Measurements from ENCODE around the gene TSTD2.

Gene TSTD2

DNA sequence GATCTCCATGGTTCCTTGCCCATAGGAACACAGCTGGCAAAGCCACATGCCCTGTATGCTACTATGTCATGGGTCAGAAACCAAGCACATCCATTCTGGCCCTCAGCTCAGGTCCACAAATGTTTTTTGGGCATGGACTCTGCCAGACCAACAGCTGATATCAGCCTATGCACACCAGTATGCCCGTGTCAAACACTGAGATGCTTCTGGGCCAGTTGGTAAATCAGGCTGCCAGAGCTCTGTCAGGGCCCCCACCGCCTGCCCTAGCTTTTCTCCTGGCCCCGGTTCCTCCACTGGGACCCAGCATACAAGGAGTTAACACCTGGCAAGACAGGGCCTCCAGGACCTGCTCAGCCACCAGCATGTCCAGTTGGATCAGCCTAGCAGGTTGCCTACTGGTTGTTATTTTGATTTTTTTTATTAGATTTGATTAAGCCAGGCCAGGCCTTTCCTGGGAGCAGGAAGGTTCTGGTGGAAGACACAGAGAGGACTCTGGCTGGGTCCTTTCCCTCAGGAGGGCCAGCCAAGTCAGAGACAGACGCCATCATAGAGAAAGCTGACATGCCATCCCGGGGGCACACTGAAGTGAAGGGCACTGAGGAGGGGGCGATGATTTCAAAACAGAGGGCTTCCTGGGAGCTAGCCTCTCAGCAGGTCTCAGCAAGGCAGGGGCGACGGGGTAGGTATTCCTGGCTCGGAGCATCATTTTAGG lies 65.8 kb downstream of the TSTD2 start:
- in situ Hi-C loops (cut with HindIII; ENCODE audit: low sequenced_read_pairs), result no loop called here

DNA sequence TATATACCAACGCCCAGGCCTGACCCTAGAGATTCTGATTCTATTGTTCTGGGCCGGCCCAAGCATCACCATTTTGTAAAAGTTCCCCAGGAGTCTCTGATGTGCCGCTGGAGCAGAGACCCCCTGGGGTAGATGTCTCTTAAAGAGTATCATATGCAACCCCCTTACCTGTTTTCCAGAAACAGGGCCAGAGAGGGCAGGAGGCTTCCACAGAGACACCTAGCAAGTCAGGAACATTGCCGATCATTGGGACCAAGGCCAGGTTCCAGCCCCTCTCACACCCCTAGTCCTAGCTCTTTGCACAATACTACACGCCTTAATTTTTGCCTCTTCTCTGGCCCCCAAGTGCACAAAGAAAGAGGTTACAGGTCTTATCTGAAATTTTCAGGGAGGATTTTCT lies 67.9 kb downstream of the TSTD2 start:
- in situ Hi-C loops (cut with HindIII; ENCODE audit: low sequenced_read_pairs), result no loop called here

DNA sequence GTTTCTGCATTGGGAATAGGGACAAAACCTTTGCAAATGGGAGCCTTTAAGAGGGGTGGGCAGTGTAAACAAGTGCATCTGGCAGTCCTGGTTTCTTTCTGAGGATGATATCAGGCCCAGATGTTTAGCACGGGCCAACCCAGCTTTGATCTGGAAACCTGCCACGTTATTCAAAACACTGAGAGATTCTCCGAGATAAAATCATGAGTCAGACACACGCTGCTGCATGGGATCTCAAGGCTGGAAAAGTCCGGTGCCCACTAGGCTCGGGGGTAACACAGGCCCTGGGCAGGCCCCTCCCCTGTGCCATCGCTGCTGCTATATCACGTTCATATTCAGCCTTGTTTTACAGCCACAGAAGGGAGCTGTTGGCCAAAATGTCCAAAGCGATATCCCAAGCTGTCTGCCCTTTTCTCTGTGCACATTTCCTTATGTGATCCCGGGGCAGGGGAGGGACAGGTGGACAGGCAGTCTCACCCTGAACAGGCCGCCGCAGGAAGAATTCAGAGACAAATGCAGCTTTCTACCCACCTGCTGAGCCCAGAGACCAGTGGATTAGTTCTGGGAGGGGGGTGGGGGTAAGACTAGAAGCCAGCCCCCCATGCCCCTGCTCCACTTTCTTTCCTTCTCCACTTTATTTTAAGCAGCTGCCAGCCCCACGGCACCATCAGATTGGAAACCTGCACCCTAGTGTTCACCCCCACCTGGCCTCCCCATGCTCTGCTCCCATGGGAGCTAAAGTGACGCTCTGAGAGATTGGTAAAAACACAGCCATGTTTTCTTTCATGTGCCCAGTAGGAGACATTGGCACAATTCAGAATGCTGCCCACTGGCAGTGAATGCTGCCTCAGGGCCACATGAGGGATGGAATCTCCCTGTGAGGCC lies 68.6 kb downstream of the TSTD2 start:
- in situ Hi-C loops (cut with HindIII; ENCODE audit: low sequenced_read_pairs), result no loop called here

DNA sequence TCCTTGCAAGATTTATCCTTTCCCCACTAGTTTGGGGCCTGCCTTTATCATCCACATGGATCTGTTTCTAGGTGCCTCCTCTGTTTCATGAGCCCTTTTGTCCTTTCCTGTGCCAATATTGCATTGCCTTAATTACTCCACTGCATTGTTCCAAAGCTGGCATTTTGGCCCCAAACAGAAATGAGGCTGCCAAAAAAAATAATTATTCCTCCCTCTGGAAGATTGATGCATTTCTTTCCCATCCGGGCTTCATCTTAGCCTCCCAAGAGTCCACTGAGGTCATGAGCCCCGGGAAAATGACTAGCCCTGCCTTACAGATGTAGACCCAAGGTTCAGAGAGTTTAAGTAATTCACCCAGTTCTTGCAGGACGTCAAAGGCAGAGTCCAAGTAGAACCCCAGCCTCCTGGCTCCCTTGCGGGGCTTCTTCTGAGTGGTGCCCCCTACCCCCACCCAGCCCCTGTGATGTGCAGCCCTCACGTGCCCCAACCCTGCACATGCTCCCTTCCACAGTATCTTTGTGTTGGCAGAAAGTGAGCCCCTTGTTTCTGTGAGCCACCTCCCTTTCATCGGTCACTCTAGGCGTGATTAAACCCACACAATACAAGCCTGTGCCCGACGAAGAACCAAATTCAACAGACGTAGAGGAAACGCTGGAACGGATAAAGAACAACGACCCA lies 69.6 kb downstream of the TSTD2 start:
- in situ Hi-C loops (cut with HindIII; ENCODE audit: low sequenced_read_pairs), result no loop called here

DNA sequence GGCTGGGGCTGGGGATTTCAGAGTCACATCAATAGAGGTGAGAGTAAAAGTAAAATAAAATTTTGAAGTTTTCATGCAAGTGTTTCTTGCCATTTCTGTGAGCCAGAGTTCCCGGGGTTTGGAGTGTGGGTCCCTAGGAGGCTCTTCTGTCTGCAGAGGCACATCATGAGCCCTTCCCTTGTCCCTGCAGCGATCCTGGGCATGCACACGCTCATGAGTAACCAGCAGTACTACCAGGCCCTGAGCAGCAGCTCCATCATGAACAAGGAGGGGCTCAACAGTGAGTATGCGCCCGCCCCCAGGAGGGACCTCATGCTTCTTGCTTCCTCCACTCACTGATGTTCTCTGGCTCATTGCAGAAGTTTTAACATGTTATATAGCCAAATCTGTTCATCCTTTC lies 70.6 kb downstream of the TSTD2 start:
- in situ Hi-C loops (cut with HindIII; ENCODE audit: low sequenced_read_pairs), result no loop called here

DNA sequence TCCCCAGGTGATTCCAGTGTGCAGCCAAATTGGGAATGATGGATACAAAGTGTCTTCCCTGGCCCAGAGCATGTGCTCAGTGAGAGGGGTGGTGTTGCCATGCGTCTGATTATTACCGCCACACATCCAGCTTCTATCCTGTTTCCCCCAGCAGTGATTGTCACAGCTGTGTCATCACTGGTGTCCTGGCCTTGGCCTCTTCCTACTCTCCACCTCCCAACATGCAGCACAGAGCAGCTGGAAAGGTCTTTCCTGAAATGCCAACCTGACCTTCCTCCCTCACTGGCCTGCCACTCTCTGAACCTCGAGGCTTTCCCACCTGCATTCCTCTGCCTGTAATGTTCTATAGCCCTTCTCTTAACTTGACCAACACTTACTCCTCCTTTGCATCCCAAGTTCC lies 71.7 kb downstream of the TSTD2 start:
- in situ Hi-C loops (cut with HindIII; ENCODE audit: low sequenced_read_pairs), result no loop called here

DNA sequence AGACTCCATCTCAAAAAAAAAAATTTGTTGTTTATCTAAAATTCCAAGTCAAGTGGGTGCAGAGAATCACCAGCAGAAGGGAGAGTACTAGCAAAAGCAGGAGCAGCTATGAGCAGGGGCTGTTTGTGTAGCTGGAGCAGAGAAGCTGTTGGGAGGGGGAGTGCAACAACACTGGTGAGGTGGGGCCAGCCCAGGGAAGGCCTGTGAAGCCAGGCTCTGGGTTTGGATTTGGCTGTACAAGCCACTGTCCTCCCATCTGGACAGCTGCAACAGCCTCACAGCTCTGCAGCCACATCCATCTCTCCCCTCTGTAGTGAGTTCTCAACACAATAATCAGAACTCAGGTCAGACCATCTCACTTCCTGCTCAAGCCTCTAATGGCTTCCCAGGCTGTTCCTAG lies 72.3 kb downstream of the TSTD2 start:
- in situ Hi-C loops (cut with HindIII; ENCODE audit: low sequenced_read_pairs), result no loop called here

DNA sequence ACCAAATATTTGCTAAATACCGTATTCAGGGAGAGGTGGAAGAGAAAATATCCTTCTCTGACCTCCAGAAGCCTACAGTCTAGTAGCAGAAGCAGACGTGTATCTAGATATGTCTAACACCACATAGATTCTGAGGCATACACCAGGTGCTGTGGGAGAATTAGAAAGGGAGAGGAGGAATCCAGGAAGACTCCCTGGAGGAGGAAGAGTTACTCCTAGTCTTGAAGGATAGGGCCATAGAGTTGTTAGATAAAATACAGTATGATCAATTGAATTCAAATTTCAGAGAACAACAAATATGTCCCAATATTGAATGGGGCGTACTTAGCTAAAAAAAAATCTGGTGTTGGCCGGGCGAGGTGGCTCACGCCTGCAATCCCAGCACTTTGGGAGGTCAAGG lies 73.0 kb downstream of the TSTD2 start:
- in situ Hi-C loops (cut with HindIII; ENCODE audit: low sequenced_read_pairs), result no loop called here

DNA sequence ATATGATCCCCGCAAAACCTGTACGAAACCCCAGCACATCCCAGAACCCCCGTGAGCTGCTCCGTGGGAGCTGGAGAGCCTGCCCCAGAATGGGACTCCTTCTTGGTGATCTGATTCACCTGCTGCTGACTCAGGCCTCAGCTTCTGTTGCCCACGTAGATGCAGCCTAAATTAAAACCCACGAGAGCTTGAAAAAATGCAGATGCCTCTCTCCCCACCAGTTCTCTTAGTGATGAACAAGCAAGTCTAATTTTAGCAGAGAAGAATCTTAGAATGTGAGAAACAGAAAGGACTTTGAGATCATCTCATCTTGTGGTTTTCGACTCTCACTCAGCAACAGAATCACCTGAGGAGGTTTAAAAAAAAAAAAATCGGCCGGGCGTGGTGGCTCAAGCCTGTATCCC lies 74.1 kb downstream of the TSTD2 start:
- in situ Hi-C loops (cut with HindIII; ENCODE audit: low sequenced_read_pairs), result no loop called here

DNA sequence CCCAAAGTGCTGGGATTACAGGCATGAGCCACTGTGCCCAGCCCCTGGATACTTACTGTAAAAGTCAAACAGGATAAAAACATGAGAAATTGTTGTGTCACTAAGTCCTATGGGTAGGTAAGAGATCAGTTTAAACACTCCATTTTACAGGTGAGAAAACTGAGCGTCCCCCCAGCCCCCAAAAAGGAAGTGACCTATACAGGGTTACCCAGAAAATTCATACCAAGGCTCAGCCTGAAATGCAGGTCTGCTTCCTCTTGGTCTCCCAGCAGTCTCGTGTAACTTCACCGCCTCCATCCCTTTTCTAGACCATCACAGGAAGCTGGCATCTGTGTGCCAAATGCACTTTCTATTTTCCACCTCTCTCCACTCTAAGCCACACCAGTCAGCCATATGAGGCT lies 74.5 kb downstream of the TSTD2 start:
- in situ Hi-C loops (cut with HindIII; ENCODE audit: low sequenced_read_pairs), result no loop called here

DNA sequence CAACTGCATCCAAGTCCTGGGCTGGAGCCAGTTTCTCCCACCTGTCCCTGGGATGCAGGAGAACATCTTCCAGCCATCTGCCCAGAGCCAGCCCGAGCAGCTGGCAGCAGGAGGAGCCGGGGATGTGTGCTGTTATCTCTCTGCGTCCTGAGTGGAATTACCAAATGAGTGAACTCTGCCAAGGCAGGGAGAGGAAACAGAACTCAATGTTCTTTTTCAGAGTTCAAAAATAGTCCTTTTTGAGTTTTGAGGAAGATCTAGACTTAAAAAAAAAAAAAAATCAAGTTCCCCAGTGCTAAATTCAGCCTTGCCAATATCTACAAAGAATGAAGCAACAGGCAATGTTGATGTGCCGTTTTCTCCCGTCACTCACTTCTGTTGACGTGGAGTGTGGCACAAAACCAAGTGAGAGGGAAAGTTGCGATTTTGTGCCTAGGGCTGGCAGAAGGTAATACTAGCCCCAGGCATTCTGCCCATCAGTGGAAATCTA lies 75.5 kb downstream of the TSTD2 start:
- in situ Hi-C loops (cut with HindIII; ENCODE audit: low sequenced_read_pairs), result no loop called here

DNA sequence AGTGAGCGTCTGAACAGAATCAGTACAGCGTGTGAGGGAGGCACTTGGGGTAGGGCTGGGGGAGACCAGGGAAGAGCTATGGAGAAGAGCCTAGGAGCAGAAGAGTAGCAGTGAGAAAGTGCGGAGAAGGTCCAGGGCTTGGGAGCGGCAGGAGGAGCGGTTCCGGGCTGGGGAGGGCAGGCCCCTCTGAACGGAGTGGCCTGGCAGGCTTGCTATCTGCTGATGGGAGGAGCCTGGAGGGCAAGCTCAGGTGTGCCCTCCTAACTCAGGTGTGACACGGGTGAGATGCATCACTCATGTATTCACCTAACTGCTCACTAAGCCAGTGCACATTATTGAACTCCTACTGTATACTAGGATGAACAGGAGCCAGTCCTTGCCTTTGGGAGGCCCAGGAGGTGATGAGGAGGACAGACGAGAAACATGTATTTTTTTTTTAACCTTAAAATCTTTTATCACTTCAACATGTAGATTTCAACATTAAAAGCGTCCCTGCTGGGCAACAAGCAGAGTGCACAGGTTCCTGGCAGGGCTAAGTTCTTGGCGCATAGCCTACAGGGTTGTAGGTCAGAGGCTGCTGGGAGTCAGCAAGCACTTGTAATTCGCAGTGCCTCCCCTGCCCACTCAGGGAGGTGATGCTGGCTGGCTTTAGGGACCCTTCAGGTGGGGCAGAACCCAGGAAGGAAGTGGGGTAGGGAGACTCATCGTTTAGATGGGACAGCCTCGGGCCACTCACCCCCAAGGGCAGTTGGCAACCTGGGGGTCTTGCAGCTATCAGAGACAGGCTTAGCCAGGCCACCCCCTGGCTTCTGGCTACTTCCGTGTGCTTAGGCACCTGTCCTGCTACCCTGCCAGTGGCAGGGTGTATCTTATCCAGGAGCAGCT lies 76.2 kb downstream of the TSTD2 start:
- in situ Hi-C loops (cut with HindIII; ENCODE audit: low sequenced_read_pairs), result no loop called here

DNA sequence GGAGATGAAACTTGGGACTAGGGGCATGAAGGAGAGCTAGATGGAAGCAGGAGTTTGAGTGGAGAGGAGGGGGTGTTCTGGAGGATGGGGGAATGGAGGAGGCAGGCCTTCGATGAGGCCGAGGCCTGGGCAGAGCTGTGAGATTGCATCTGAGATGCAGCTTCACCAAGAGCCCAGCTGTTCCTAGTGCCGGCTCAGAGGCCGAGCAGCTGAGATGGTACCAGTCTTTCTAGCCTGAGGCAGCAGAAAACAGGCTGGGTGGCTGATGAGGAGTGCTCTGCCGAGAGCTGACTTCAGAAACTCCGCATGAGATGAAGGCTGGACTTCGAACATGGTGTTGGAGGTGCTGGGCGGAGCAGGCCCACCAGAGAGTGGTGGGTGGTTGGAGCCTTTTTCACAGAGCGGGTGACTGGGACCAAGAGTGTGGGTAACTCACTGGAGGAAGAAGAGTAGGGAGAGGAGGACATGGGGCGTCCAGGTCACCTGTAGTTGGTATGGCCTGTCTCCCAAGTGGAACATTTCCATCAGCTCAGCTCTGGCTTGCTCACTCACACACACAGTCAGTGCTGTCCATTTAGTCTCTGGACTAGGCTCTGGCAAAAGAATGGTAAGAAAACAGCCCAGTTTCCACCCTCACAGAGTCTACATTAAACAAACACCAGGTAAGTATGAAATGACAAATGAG lies 77.0 kb downstream of the TSTD2 start:
- in situ Hi-C loops (cut with HindIII; ENCODE audit: low sequenced_read_pairs), result no loop called here

DNA sequence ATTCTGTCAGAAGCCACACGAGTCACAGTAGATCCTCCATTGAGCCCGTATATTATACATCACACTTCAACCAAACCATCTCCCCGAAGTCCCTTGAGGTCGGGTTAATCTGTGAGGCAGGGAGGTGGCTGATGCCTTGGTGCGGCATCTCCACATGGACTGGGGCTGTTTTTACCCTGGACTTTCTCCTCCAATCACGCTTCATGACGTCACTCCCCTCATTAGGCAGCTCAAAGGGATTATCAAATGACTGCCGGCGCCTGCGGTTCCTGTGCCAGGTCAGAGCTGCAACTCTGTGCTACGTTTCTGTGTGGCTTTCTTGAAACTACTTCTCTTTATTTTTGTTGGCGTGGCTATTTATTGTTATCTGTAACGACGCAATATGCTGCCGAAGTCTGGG lies 78.0 kb downstream of the TSTD2 start:
- in situ Hi-C loops (cut with HindIII; ENCODE audit: low sequenced_read_pairs), result no loop called here

DNA sequence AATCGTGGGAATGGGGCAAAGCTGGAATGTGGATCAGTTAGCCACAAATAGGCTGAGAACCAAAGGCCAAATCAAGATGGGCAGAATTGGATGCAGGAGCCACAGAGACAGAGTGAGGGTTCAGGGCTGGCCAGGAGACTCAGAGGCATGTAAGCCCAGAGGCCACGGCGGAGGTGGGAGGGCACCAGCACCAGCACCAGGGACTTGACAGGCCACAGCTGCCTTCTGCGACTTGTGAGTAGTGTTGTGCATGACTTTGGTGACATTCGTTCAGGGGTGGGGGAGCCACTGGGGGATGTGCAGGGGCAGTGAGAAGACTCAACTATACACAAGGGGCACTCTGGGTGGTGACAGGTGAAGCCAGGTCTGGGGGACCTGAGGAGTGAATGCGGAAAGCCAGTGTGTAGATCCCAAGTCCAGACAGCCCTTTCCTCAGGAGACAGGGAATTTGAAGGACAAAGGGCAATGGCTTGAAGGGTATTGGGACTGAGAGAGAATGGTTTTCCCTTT lies 78.5 kb downstream of the TSTD2 start:
- in situ Hi-C loops (cut with HindIII; ENCODE audit: low sequenced_read_pairs), result no loop called here

DNA sequence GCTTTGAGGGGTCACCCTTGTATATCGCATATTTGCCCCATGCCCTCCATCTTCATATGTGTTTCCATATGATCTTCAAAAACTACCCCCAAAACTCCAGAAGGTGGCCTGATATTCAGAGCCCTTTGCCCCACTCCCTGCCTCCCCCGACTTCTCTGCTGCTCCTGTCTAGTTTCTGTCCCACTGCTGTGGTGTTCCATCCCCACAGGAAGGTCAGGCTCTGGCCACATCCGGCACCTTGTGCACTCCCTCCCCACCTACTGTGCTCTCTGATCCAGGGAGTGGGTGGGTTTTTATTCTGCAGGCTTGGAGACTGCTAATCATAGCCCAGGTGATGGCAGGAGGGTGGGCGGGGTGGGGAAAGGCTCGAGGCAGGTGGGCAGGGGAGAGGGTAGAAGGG lies 79.3 kb downstream of the TSTD2 start:
- in situ Hi-C loops (cut with HindIII; ENCODE audit: low sequenced_read_pairs), result no loop called here

DNA sequence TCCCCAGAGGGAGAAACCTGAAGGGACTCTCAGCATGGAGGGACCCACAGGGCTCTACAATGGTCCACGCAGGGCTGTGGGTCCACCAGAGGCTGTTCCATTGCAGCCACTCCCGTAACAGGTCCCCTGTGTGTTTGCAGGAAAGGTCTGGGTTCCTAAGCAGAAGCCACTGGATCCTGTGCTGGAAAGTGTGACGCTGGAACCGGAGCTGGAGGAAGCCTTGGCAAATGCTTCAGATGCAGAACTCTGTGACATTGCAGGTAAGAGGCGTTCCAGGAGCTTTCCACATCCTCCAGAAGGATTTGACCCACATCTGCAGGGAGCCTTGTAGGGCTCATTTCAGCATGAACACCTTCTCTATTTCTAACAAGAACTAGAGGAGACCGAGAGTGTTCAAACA lies 80.0 kb downstream of the TSTD2 start:
- in situ Hi-C loops (cut with HindIII; ENCODE audit: low sequenced_read_pairs), result no loop called here

DNA sequence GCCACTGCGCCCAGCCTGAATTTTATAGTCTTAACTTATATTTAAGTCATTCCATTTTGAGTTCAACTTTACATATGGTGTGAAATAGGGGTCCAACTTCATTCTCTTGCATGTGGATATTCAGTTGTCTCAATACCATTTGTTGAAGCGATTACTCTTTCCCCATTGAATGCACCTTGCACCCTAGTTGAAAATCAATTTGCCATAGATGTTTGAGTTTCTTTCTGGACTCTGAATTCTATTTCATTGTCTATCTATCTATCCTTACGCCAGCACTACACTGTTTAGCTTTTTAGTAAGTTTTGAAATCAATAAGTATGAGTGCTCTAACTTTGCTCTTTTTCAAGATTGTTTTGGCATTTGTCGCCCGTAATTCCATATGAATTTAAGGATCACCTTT lies 81.9 kb downstream of the TSTD2 start:
- in situ Hi-C loops (cut with HindIII; ENCODE audit: low sequenced_read_pairs), result no loop called here

DNA sequence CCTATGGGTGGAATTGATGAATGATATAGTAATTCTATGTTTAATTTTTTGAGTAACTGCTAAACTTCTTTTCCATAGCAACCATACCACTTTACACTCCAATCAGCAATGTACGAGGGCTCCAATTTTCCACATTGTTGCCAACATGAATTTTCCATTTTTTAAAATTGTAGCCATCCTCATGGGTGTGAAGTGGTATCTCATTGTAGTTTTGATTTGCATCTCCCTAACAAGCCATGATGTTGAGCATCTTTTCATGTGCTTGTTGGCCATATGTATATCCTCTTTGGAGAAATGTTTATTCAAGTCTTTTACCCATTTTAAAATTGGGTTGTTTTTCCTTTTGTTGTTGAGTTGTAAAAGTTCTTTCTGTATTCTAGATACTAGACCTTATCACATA lies 82.8 kb downstream of the TSTD2 start:
- in situ Hi-C loops (cut with HindIII; ENCODE audit: low sequenced_read_pairs), result no loop called here

All from DLD1 (cell line).